AG10803 (cell line): ENCODE results near the gene MESP1.

ENCODE experiments used
- DNase-seq: peaks from one replicate; pipeline ENCODE4 v3.0.0; 2010; ENCODE audit warnings: low read depth
- H3K4me3 ChIP-seq: 2 replicates; pipeline ENCODE4 v1.5.1; 2011; ENCODE audit warnings: mild to moderate bottlenecking, low read length, control low read depth
- TF ChIP-seq, protein P1 (sequence below): conservative IDR thresholded peaks from 2 replicates; pipeline ENCODE4 v1.5.1; 2011; ENCODE audit warnings: mild to moderate bottlenecking, low read length, control low read depth, inconsistent platforms

MESP1 gene

DNA sequence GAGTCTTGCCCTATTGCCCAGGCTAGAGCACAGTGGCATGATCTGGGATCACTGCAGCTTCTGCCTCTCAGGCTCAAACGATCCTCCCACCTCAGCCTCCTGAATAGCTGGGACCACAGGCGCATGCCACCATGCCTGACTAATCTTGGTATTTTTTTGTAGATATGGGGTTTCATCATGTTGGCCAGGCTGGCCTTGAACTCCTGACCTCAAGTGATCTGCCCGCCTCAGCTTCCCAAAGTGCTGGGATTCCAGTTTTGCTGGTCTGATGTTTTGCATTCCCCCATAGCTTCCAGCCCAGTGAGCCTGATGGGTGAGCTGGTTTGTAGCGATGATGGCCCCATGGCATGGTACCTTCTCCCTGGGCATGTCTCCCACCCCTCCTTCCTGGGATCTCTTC, 4.7 kb upstream of the MESP1 start:
- TF ChIP-seq, protein P1, sequence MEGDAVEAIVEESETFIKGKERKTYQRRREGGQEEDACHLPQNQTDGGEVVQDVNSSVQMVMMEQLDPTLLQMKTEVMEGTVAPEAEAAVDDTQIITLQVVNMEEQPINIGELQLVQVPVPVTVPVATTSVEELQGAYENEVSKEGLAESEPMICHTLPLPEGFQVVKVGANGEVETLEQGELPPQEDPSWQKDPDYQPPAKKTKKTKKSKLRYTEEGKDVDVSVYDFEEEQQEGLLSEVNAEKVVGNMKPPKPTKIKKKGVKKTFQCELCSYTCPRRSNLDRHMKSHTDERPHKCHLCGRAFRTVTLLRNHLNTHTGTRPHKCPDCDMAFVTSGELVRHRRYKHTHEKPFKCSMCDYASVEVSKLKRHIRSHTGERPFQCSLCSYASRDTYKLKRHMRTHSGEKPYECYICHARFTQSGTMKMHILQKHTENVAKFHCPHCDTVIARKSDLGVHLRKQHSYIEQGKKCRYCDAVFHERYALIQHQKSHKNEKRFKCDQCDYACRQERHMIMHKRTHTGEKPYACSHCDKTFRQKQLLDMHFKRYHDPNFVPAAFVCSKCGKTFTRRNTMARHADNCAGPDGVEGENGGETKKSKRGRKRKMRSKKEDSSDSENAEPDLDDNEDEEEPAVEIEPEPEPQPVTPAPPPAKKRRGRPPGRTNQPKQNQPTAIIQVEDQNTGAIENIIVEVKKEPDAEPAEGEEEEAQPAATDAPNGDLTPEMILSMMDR, result no peak
- H3K4me3 ChIP-seq, result no peak overlapping the region
- DNase-seq, result no peak

DNA sequence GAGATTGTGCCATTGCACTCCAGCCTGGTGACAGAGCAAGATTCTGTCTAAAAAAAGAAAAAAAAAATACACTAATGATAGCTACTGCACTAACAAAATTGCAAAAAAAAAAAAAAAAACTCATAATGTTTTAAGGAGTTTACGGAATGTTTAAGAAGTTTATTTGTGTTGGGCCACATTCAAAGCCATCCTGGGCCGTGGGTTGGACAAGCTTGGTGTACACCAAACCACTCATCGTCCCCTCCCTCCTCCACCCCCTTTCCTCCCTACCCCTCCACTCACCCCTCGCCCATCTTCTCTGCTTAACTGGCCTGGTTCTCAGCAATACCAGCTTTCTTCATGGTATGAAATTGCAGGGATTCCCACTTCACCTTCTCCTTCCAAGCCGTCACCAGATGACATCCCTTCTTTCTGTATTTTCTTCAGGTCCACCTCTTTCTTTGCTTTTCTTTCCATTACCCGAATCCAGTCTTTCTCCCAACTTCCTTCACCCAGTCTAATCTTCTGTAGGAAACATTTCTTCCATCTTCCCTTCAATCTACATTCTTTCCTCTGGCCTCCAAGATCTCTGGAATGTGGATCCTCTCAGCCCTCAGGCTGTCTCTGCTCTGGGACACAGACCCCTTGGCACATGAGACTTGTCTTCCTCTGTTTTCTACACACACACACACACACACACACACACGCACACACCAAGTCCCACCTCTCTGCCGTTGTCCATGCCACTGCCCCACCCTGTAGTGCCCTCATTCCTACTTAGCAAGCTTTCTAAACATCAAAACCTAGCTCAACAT, 3.5 kb upstream of the MESP1 start:
- DNase-seq, result peak; percentile 57
- TF ChIP-seq, protein P1, result no peak
- no peak overlapping the region for H3K4me3 ChIP-seq

DNA sequence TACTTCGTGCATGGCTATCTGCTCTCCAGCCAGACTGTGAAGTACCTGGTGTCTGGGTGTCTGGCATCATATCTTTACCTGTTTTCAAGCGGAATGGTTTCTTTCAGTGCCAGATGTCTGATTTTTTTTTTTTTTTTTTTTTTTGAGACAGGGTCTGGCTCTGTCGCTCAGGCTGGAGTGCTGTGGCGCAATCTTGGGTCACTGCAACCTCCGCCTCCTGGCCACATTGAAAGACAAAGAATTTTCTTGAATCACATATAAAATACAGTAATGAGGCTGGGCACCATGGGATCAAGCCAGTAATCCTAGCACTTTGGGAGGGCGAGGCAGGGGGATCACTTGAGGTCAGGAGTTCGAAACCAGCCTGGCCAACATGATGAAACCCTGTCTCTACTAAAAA, 2.8 kb upstream of the MESP1 start:
- DNase-seq, result no peak
- TF ChIP-seq, protein P1, result no peak

DNA sequence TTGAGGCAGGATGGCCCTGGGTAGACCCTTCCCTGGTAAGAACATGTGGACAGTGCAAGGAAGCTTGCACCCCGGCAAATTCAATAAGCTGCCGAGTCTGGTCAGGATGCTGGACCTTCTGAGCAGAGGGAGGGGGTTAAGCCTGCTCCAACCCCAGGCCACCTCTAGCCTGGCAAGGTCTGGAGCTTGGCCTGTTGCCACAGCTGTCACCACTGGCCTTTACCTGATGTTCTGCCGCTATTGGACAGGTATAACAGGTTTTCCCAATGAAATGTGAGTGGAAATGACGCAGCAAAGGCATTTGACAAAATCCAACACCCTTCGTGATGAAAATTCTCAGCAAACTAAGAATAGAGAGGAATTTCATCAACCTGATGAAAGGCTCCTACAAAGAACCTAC, 699 bp upstream of the MESP1 start:
- DNase-seq, result no peak
- TF ChIP-seq, protein P1, result no peak
- no peak overlapping the region; the same call in 1 of the 2 replicates for H3K4me3 ChIP-seq

More for the DNA sequence above, 2.8 kb upstream of the MESP1 start:
- no peak overlapping the region for H3K4me3 ChIP-seq

DNA sequence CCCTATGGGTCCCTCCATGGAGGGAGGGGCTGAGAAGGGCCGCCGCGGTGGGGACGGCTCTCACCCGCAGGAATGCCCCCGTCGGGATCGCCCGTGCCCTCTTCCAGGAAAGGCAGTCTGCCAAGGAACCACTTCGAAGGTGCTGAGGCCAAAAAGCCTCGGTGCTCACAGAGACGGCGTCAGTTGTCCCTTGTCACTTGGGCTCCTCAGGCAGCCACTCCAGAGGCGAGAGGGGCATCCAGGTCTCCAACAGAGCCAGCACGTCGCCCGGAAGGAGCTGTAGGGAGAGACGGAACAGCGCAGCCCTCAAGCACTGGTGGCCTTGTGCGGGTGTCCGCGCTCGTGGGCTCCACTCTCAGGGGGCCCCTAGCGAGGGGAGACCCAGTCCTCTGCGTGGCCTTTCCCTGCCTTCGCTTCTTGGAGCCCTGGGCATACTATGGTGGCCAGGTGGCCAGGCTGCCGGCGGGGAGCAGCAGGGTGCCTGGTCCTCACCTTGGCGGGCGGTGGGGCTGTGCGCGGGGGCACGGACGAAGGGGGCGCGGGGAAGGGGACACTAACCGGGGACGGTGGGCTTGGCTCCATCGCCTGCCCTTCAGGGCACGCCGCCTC, 994 bp downstream of the MESP1 start:
- H3K4me3 ChIP-seq, result peak overlapping the region; percentile 38
- TF ChIP-seq, protein P1, result no peak
- DNase-seq, result no peak

DNA sequence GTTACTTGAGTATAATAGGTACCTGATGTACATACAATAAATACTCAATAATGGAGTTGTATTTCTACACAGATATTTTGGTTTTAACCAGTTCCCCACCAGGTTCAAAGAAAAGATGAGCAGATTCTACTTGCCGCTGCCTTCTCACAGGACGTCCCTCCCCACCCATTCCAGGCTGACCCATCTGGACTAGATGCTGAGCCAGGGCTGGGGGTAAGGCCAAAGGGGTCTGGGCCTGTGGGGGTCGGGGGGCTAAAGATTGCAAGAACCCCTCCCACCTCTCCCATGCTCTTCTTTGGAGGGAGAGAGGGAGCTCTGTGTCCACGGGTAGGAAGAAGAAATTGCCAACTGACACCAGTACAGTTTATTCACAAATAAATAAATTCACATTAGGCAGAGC, 1.5 kb downstream of the MESP1 start:
- TF ChIP-seq, protein P1, result no peak
- H3K4me3 ChIP-seq, result no peak overlapping the region

DNA sequence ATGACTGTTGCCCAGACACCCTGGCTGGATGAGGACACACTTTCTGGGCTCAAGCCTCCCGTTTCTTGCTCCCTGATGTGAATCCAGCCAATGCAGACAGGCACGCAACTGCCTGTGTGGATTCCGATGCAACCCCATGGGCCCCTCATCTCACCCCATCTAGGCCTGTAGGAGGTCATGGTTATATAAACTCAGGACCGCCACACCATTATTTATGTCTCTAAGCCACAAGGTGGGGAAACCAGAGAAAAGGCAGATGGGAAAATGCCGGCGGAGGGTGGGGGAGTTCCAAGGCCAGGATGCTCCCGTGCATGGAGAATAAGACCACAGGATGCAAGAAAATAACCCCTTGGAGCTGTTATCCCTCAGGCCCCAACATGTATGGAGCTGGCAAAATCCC, 2.0 kb downstream of the MESP1 start:
- TF ChIP-seq, protein P1, result no peak
- no peak overlapping the region for H3K4me3 ChIP-seq
- no peak for DNase-seq

More for the DNA sequence above, 1.5 kb downstream of the MESP1 start:
- DNase-seq, result no peak
